GM12878 (cell line): ENCODE measurements around the gene ZFAND2B. TPM values are rescaled to one million over a fixed set of nuclear protein-coding genes. Genes with fewer than 3 reads are reported as not detected.

Source experiments
- ATAC-seq: fragments of 200-7000 bp; cut with Tn5 transposase; 3 replicates; pipeline ENCODE4 v1.9.1; 2020; ENCODE audit warnings: mild to moderate bottlenecking, moderate library complexity
- BruUV-seq: library from RNA; stranded (reverse); fragments of 400-500 nt; replicated peaks from 2 replicates; lab custom pipeline; 2021; lab: Mats Ljungman, UMichigan
- CTCF ChIA-PET: fragments of 300-600 bp; sonication (Branson Sonifier 250); formaldehyde crosslinking; extraction: SDS; loops from one replicate; lab custom pipeline; 2021; ENCODE audit warnings: inconsistent platforms; lab: Yijun Ruan, JAX
- POLR2A ChIA-PET: fragments of 350-600 bp; formaldehyde crosslinking; extraction: SDS; loops from one replicate; lab custom pipeline; 2021; ENCODE audit warnings: inconsistent platforms; lab: Charles Lee
- RAD21 ChIA-PET: fragments of 300-600 bp; sonication (Branson Sonifier 250); formaldehyde crosslinking; loops from one replicate; lab custom pipeline; 2023; ENCODE audit warnings: antibody characterized with exemption; ENCODE audit not compliant: unreplicated experiment; lab: Charles Lee
- SMC1A ChIA-PET: fragments of 300-600 bp; sonication (Branson Sonifier 250); formaldehyde crosslinking; loops from one replicate; lab custom pipeline; 2023; ENCODE audit not compliant: unreplicated experiment, uncharacterized antibody; lab: Charles Lee
- DNase-seq: peaks from one replicate; pipeline ENCODE4 v3.0.0-alpha.2; 2011; ENCODE audit warnings: low read depth, low spot score
- FAIRE-seq: peaks from 3 replicates; lab custom pipeline; 2011; peaks lifted over from hg19 to GRCh38; lab: Jason Lieb, UNC
- H2AFZ ChIP-seq: 2 replicates; pipeline ENCODE4 v1.6.0; 2011; ENCODE audit warnings: low read depth, low read length, control low read depth; ENCODE audit not compliant: control insufficient read depth
- H3K27ac ChIP-seq: 2 replicates; pipeline ENCODE4 v1.5.1; 2011; ENCODE audit warnings: control low read depth; ENCODE audit not compliant: control insufficient read depth, insufficient read depth
- H3K27me3 ChIP-seq, 2 experiments: replicated peaks in 1 of 2; 2 replicates each; pipeline versions ENCODE4 v1.6.0 to v1.6.1; 2011; ENCODE audit warnings: low read length in 1 of 2; ENCODE audit not compliant: control insufficient read depth in 2 of 2, insufficient read depth in 2 of 2
- H3K36me3 ChIP-seq, 2 experiments: 2 replicates each; pipeline ENCODE4 v1.5.1; 2011; ENCODE audit warnings: low read length in 1 of 2; ENCODE audit not compliant: control insufficient read depth in 2 of 2, insufficient read depth in 2 of 2
- H3K4me1 ChIP-seq: 2 replicates; pipeline ENCODE4 v1.6.1; 2011; ENCODE audit warnings: mild to moderate bottlenecking, low read length, moderate library complexity, mixed read lengths; ENCODE audit not compliant: control insufficient read depth, insufficient read depth
- H3K4me2 ChIP-seq: 2 replicates; pipeline ENCODE4 v1.6.0; 2011; ENCODE audit warnings: control low read depth; ENCODE audit not compliant: control insufficient read depth, insufficient read depth
- H3K4me3 ChIP-seq: fragments of 200-600 bp; sonication (generic); 2 replicates; pipeline ENCODE4 v1.5.1; 2016
- H3K79me2 ChIP-seq: 2 replicates; pipeline ENCODE4 v1.6.0; 2011; ENCODE audit warnings: low read length; ENCODE audit not compliant: control insufficient read depth, insufficient read depth
- H3K9ac ChIP-seq: 2 replicates; pipeline ENCODE4 v1.8.0; 2011; ENCODE audit warnings: low read length, control low read depth, mixed read lengths; ENCODE audit not compliant: control insufficient read depth, insufficient read depth
- H3K9me3 ChIP-seq: replicated peaks from 3 replicates; pipeline ENCODE4 v1.5.1; 2011; ENCODE audit warnings: mild to moderate bottlenecking, low read length; ENCODE audit not compliant: control insufficient read depth, insufficient read depth
- H4K20me1 ChIP-seq: 2 replicates; pipeline ENCODE4 v1.6.0; 2011; ENCODE audit not compliant: control insufficient read depth, insufficient read depth
- ATF7 ChIP-seq: fragments of 450-650 bp; IDR thresholded peaks from 2 replicates; pipeline ENCODE4 v1.6.1; 2016; ENCODE audit warnings: low read depth, mild to moderate bottlenecking
- BRCA1 ChIP-seq: IDR thresholded peaks from 2 replicates; pipeline ENCODE4 v1.6.1; 2011; ENCODE audit warnings: low read depth, low read length, improper control_type of control experiment
- HDAC6 ChIP-seq: fragments of 200-600 bp; sonication (generic); IDR thresholded peaks from one replicate; pipeline ENCODE4 v1.8.0; 2017; ENCODE audit warnings: antibody characterized with exemption; ENCODE audit not compliant: unreplicated experiment
- HDGF ChIP-seq: fragments of 450-650 bp; IDR thresholded peaks from 2 replicates; pipeline ENCODE4 v1.6.1; 2016; ENCODE audit warnings: antibody characterized with exemption
- JUNB ChIP-seq: IDR thresholded peaks from 2 replicates; pipeline ENCODE4 v1.6.1; 2016; ENCODE audit warnings: antibody characterized with exemption, mild to moderate bottlenecking
- KDM1A ChIP-seq: fragments of 200-600 bp; sonication (generic); IDR thresholded peaks from 2 replicates; pipeline ENCODE4 v1.6.1; 2016; ENCODE audit warnings: borderline replicate concordance
- MEF2A ChIP-seq: IDR thresholded peaks from 2 replicates; pipeline ENCODE4 v1.6.1; 2011; ENCODE audit warnings: low read depth, mild to moderate bottlenecking, low read length, moderate library complexity; ENCODE audit not compliant: insufficient read depth
- MEF2B ChIP-seq: fragments of 450-650 bp; IDR thresholded peaks from 2 replicates; pipeline ENCODE4 v1.6.1; 2018; ENCODE audit warnings: mild to moderate bottlenecking, moderate library complexity; ENCODE audit not compliant: partially characterized antibody, poor library complexity, severe bottlenecking
- MTA3 ChIP-seq: IDR thresholded peaks from 2 replicates; pipeline ENCODE4 v1.6.1; 2012; ENCODE audit warnings: low read length, inconsistent platforms, borderline replicate concordance
- MXI1 ChIP-seq: fragments of 150-350 bp; IDR thresholded peaks from 2 replicates; pipeline ENCODE4 v1.6.1; 2011; ENCODE audit warnings: low read depth, mild to moderate bottlenecking, inconsistent platforms, low read length, improper control_type of control experiment
- NKRF ChIP-seq: fragments of 450-650 bp; conservative IDR thresholded peaks from 2 replicates; pipeline ENCODE4 v1.6.1; 2017; ENCODE audit warnings: mild to moderate bottlenecking, moderate library complexity
- PAX8 ChIP-seq: fragments of 450-650 bp; IDR thresholded peaks from 2 replicates; pipeline ENCODE4 v1.6.1; 2017; ENCODE audit warnings: mild to moderate bottlenecking, moderate library complexity
- PML ChIP-seq: IDR thresholded peaks from 2 replicates; pipeline ENCODE4 v1.6.1; 2012; ENCODE audit warnings: low read length, inconsistent platforms
- RBBP5 ChIP-seq: fragments of 200-600 bp; sonication (generic); conservative IDR thresholded peaks from 2 replicates; pipeline ENCODE4 v1.6.1; 2016
- SRF ChIP-seq, 2 experiments: IDR thresholded peaks; 2 replicates each; pipeline ENCODE4 v1.6.1; 2011; ENCODE audit warnings: low read depth in 2 of 2, low read length in 2 of 2, mild to moderate bottlenecking in 1 of 2, moderate library complexity in 1 of 2
- ZBTB33 ChIP-seq: fragments of 450-650 bp; IDR thresholded peaks from 2 replicates; pipeline ENCODE4 v1.6.1; 2017; ENCODE audit warnings: mild to moderate bottlenecking
- ZSCAN29 ChIP-seq: fragments of 450-650 bp; IDR thresholded peaks from 2 replicates; pipeline ENCODE4 v1.6.1; 2017; ENCODE audit warnings: mild to moderate bottlenecking, moderate library complexity
- WGBS: methylation state at CpG from one replicate; pipeline ENCODE4 v1.1.6; 2016; ENCODE audit warnings: low lambda C conversion rate; ENCODE audit not compliant: insufficient replicate concordance, insufficient coverage; ENCODE audit errors: missing lambda C conversion rate; 5-methylcytosine and 5-hydroxymethylcytosine counted together
- in situ Hi-C: fragments of 300-500 bp; cut with MboI; formaldehyde crosslinking; loops from 9 replicates; pipeline ENCODE4 v1.14.3; 2018; ENCODE audit warnings: mixed read lengths
- intact Hi-C: fragments of 100-400 bp; cut with micrococcal nuclease; formaldehyde crosslinking; loops from one replicate; pipeline ENCODE4 v1.14.2; 2022; ENCODE audit not compliant: unreplicated experiment
- polyA plus RNA-seq, 11 experiments: library from polyadenylated mRNA; depleted of rRNA in 4 of 11; unstranded in 6 of 11; stranded (reverse) in 5 of 11; fragments of >200 nt; fragmentation: Nextera tagmentation in 4 of 11; fragmentation: Illumina TruSeq in 1 of 11; extraction: Ambion mirVana in 4 of 11; extraction: Trizol in 1 of 11; gene quantifications; 1 replicate in 1 of 11; 2 replicates in 10 of 11; pipeline versions ENCODE4 v1.2.1 to v1.2.3, GENCODE V29; 2011 to 2016; ENCODE audit warnings: inconsistent platforms in 2 of 11, missing spikeins in 2 of 11, low read depth in 1 of 11
- total RNA-seq, 4 experiments: library from RNA; depleted of rRNA in 3 of 4; stranded (reverse); fragments of >200 nt in 3 of 4; fragmentation: Illumina TruSeq in 1 of 4; extraction: Trizol in 1 of 4; gene quantifications; 2 replicates each; pipeline versions ENCODE4 v1.2.1 to v1.2.3, GENCODE V29; 2013 to 2021

Gene ZFAND2B
- total and polyA plus RNA-seq, 10 of the 15 experiments (the other 5 are each of a cell fraction or from before 2014, with no cell fraction given), result 5.4 to 28.1 (median 22.4) TPM

- 97% methylated on average over 3 of the region's 3 CpGs for WGBS
- POLR2A ChIA-PET, result interaction anchor here (1.2 to 5.0 kb wide), 3 partner anchors 33 to 105 kb away, joined by 4 to 47 read pairs (median 34); partner anchors contain the start of genes ANKZF1, ATG9A, DNAJB2 and ZFAND2B
- in situ Hi-C loops, result loop anchor here (5.0 kb wide), 1 partner anchor 33 kb away; the partner anchor contains the start of gene ZFAND2B
Observed at GRCh38 chr2:219174146-219174545, 32.4 kb upstream of the ZFAND2B start.

More at GRCh38 chr2:219174146-219174545, 32.4 kb upstream of the ZFAND2B start:
- Histone ChIP-seq H2AFZ (no peak overlapping the region), H3K9ac (no peak overlapping the region), H3K27me3 (no peaks in the 10 kb centered on the region), H3K36me3 (peaks cover 4 to 9% of the 10 kb centered on the region in 2 experiments), H3K4me1 (peaks cover 4% of the 10 kb centered on the region), H3K79me2 (peaks cover 25% of the 10 kb centered on the region), H3K27ac (no peak overlapping the region), H3K4me2 (no peak overlapping the region), H3K9me3 (no peaks in the 10 kb centered on the region), H4K20me1 (no peaks in the 10 kb centered on the region), H3K4me3 (no peak overlapping the region)
- ChIA-PET SMC1A (interaction anchor here (0.7 to 1.6 kb wide), 4 partner anchors 17 to 121 kb away, joined by 3 to 6 read pairs (median 4); partner anchors contain the start of genes DNAJB2, GLB1L and STK16), RAD21 (interaction anchor here (1.0 to 1.4 kb wide), 2 partner anchors 32 to 35 kb away, joined by 3 to 4 read pairs; partner anchors contain the start of gene ZFAND2B), CTCF (interaction anchor here (1.0 to 5.6 kb wide), 12 partner anchors 10 to 124 kb away, joined by 3 to 52 read pairs (median 6); partner anchors contain the start of genes DNAJB2, TUBA4A and ZFAND2B)
- intact Hi-C loops, result no loop called here
- ATAC-seq (no peak), FAIRE-seq (no peak), DNase-seq (no peak)
- no TSS peak for BruUV-seq
- no peak for TF ChIP-seq MEF2B
- TF ChIP-seq RBBP5, result no peak
- TF ChIP-seq KDM1A, result no peak
- TF ChIP-seq HDGF, result no peak
- TF ChIP-seq MEF2A, result no peak
- no peak for TF ChIP-seq ATF7
- TF ChIP-seq MTA3, result no peak
- TF ChIP-seq NKRF, result no peak
- TF ChIP-seq ZSCAN29, result no peak
- TF ChIP-seq PAX8, result no peak
- TF ChIP-seq MXI1, result no peak
- TF ChIP-seq PML, result no peak
- no peak for TF ChIP-seq JUNB
- TF ChIP-seq SRF (IDR thresholded peaks at IDR 0.05; ENCODE audit: low read depth in 2 of 2, low read length in 2 of 2), result no peak
- TF ChIP-seq BRCA1, result no peak
- TF ChIP-seq HDAC6, result no peak
- TF ChIP-seq ZBTB33, result no peak
- TF ChIP-seq, all 136 proteins: peak for 0
